GM12892 (cell line): Measurements from ENCODE around the gene OR52W1.

ENCODE experiments used
- POLR2A ChIP-seq: IDR thresholded peaks from 2 replicates; pipeline ENCODE4 v1.6.1; 2011; ENCODE audit warnings: low read depth, low read length, control low read depth
- POLR2AphosphoS5 ChIP-seq: IDR thresholded peaks from 2 replicates; pipeline ENCODE4 v1.6.1; 2011; ENCODE audit warnings: low read depth, low read length, control low read depth

DNA sequence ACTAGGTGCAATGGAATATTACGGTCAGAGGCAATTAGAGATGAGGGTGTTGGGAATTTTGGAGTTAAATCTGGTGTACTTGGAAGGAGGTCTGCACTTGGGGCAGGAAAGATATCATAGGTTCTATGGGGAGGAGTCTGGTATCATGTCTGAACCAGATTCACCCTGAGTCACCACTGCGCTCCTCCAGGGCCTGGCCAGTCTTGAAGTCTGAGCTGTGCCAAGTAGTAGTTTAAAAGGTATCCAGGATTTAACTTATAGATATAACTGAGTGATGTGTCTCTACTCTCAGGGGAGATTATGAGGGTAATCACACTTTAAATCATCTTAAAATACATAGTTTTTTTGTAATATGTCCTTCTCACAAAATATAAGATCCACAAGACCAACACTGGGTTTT is 46.5 kb downstream of the OR52W1 start:
- TF ChIP-seq POLR2A (no peak), POLR2AphosphoS5 (no peak)
